HEK293T (cell line): Measurements from ENCODE around the gene WFDC5.

Experiments used
- CTCF ChIA-PET: fragments of 350-600 bp; formaldehyde crosslinking; extraction: SDS; loops from one replicate; lab custom pipeline; 2021; ENCODE audit warnings: antibody characterized with exemption, inconsistent platforms; lab: Yijun Ruan, JAX
- POLR2A ChIA-PET: fragments of 350-600 bp; formaldehyde crosslinking; extraction: SDS; loops from one replicate; lab custom pipeline; 2020; ENCODE audit warnings: antibody characterized with exemption, inconsistent platforms; lab: Yijun Ruan, JAX
- DNase-seq: peaks from one replicate; pipeline ENCODE4 v3.0.0; 2012; ENCODE audit warnings: mixed read lengths; ENCODE audit errors: extremely low spot score
- ARNT ChIP-seq: fragments of 450-650 bp; IDR thresholded peaks from 2 replicates; pipeline ENCODE4 v1.6.1; 2017; ENCODE audit warnings: mild to moderate bottlenecking
- BHLHE40 ChIP-seq: fragments of 450-650 bp; IDR thresholded peaks from 2 replicates; pipeline ENCODE4 v1.6.1; 2016; ENCODE audit warnings: mild to moderate bottlenecking, moderate library complexity, borderline replicate concordance
- CTBP1 ChIP-seq: fragments of 450-650 bp; IDR thresholded peaks from 2 replicates; pipeline ENCODE4 v1.6.1; 2016; ENCODE audit warnings: borderline replicate concordance
- ELF4 ChIP-seq: fragments of 450-650 bp; IDR thresholded peaks from 2 replicates; pipeline ENCODE4 v1.6.1; 2017; ENCODE audit warnings: antibody characterized with exemption
- FOXA1 ChIP-seq: fragments of 450-650 bp; IDR thresholded peaks from 2 replicates; pipeline ENCODE4 v1.6.1; 2016; ENCODE audit warnings: mild to moderate bottlenecking
- FOXK2 ChIP-seq: fragments of 450-650 bp; IDR thresholded peaks from 2 replicates; pipeline ENCODE4 v1.6.1; 2016; ENCODE audit warnings: mild to moderate bottlenecking
- FOXM1 ChIP-seq: fragments of 450-650 bp; IDR thresholded peaks from 2 replicates; pipeline ENCODE4 v1.6.1; 2017; ENCODE audit warnings: mild to moderate bottlenecking, borderline replicate concordance
- HDGF ChIP-seq: fragments of 450-650 bp; IDR thresholded peaks from 2 replicates; pipeline ENCODE4 v1.6.1; 2017; ENCODE audit warnings: antibody characterized with exemption, borderline replicate concordance
- L3MBTL2 ChIP-seq: fragments of 450-650 bp; conservative IDR thresholded peaks from 2 replicates; pipeline ENCODE4 v1.6.1; 2016; ENCODE audit warnings: mild to moderate bottlenecking
- LEF1 ChIP-seq: fragments of 450-650 bp; IDR thresholded peaks from 2 replicates; pipeline ENCODE4 v1.6.1; 2017; ENCODE audit warnings: mild to moderate bottlenecking, borderline replicate concordance
- NFRKB ChIP-seq: fragments of 450-650 bp; IDR thresholded peaks from 2 replicates; pipeline ENCODE4 v1.6.1; 2016; ENCODE audit warnings: mild to moderate bottlenecking, moderate library complexity
- PKNOX1 ChIP-seq: fragments of 450-650 bp; IDR thresholded peaks from 2 replicates; pipeline ENCODE4 v1.6.1; 2016
- SP1 ChIP-seq: fragments of 450-650 bp; IDR thresholded peaks from 2 replicates; pipeline ENCODE4 v1.6.1; 2017
- SUZ12 ChIP-seq: fragments of 450-650 bp; IDR thresholded peaks from 2 replicates; pipeline ENCODE4 v1.6.1; 2016; ENCODE audit warnings: mild to moderate bottlenecking
- TARDBP ChIP-seq: fragments of 450-650 bp; IDR thresholded peaks from 2 replicates; pipeline ENCODE4 v1.6.1; 2016
- ZNF384 ChIP-seq: fragments of 450-650 bp; IDR thresholded peaks from 2 replicates; pipeline ENCODE4 v1.6.1; 2016

Gene WFDC5

GRCh38 chr20:45111285-45111684 lies 3.7 kb downstream of the WFDC5 start:
- no peak for DNase-seq
- ChIA-PET CTCF (interaction anchor here (0.8 to 3.0 kb wide), 6 partner anchors 9 to 67 kb away, joined by 3 to 24 read pairs (median 7); no protein-coding TSS in a partner anchor), POLR2A (no interaction called here)
- TF ChIP-seq HDGF (no peak), NFRKB (no peak), FOXA1 (no peak), ARNT (no peak), ZNF384 (no peak), SUZ12 (no peak), SP1 (no peak), ELF4 (no peak), FOXM1 (no peak), L3MBTL2 (no peak), CTBP1 (no peak)

- no peak for TF ChIP-seq FOXK2
- TF ChIP-seq BHLHE40, result no peak
- no peak for TF ChIP-seq ARNT
- CTCF ChIA-PET, result interaction anchor here (1.4 to 1.5 kb wide), 2 partner anchors 14 to 180 kb away, joined by 5 read pairs; no protein-coding TSS in a partner anchor
- DNase-seq, result no peak
- POLR2A ChIA-PET, result interaction anchor here (1.1 kb wide), 1 partner anchor 9 kb away, joined by 3 read pairs; the partner anchor contains the start of gene KCNS1
Measured at GRCh38 chr20:45110301-45110700, 4.7 kb downstream of the WFDC5 start.

- TF ChIP-seq L3MBTL2, result no peak
- no peak for TF ChIP-seq PKNOX1
- no peak for TF ChIP-seq LEF1
- TF ChIP-seq ELF4, result no peak
- TF ChIP-seq ARNT, result no peak
- TF ChIP-seq TARDBP, result no peak
- TF ChIP-seq NFRKB, result no peak
- no peak for TF ChIP-seq HDGF
- no peak for TF ChIP-seq BHLHE40
- TF ChIP-seq FOXA1, result no peak
- no peak for TF ChIP-seq SUZ12
- no peak for TF ChIP-seq CTBP1
- no peak for TF ChIP-seq SP1
- POLR2A ChIA-PET, result interaction anchor here (1.1 kb wide), 1 partner anchor 8 kb away, joined by 3 read pairs; the partner anchor contains the start of gene KCNS1
- CTCF ChIA-PET, result interaction anchor here (1.4 to 1.5 kb wide), 3 partner anchors 14 to 180 kb away, joined by 4 to 5 read pairs (median 5); no protein-coding TSS in a partner anchor
- no peak for DNase-seq
Measured at GRCh38 chr20:45109634-45110033, 5.3 kb downstream of the WFDC5 start.

GRCh38 chr20:45105317-45105716 lies 9.7 kb downstream of the WFDC5 start:
- ChIA-PET CTCF (interaction anchor here (1.0 to 2.4 kb wide), 2 partner anchors 9 to 61 kb away, joined by 3 to 11 read pairs; no protein-coding TSS in a partner anchor), POLR2A (no interaction called here)
- TF ChIP-seq ARNT, result no peak
- no peak for TF ChIP-seq HDGF
- DNase-seq, result no peak

GRCh38 chr20:45104786-45105185 lies 10.2 kb downstream of the WFDC5 start:
- TF ChIP-seq ZNF384 (no peak), ELF4 (no peak), TARDBP (no peak), FOXK2 (no peak), LEF1 (no peak)
- POLR2A ChIA-PET, result no interaction called here

GRCh38 chr20:45103072-45103471 lies 11.9 kb downstream of the WFDC5 start:
- ChIA-PET POLR2A (no interaction called here), CTCF (interaction anchor here (1.6 kb wide), 1 partner anchor 59 kb away, joined by 3 read pairs; no protein-coding TSS in a partner anchor)
- TF ChIP-seq ZNF384, result no peak
- no peak for TF ChIP-seq FOXM1
- no peak for TF ChIP-seq PKNOX1
- no peak for TF ChIP-seq TARDBP
- no peak for TF ChIP-seq FOXK2
- TF ChIP-seq L3MBTL2, result no peak
- DNase-seq, result no peak

More at GRCh38 chr20:45104786-45105185, 10.2 kb downstream of the WFDC5 start:
- DNase-seq, result no peak
- CTCF ChIA-PET, result interaction anchor here (1.0 kb wide), 1 partner anchor 61 kb away, joined by 3 read pairs; no protein-coding TSS in a partner anchor

- POLR2A ChIA-PET, result interaction anchor here (1.2 kb wide), 1 partner anchor 8 kb away, joined by 3 read pairs; no protein-coding TSS in a partner anchor
- CTCF ChIA-PET, result interaction anchor here (1.1 kb wide), 1 partner anchor 10 kb away, joined by 3 read pairs; no protein-coding TSS in a partner anchor
- DNase-seq, result no peak
Measured at GRCh38 chr20:45101333-45101850, 13.6 kb downstream of the WFDC5 start.

More at GRCh38 chr20:45101333-45101850, 13.6 kb downstream of the WFDC5 start:
- TF ChIP-seq CTBP1, result no peak
- TF ChIP-seq FOXK2, result no peak
- TF ChIP-seq FOXM1, result no peak
- no peak for TF ChIP-seq ARNT
- TF ChIP-seq ELF4, result no peak
- no peak for TF ChIP-seq L3MBTL2
